ENCODE data around the gene CDH16. TPM values are rescaled to one million over a fixed set of nuclear protein-coding genes. Genes with fewer than 3 reads are reported as not detected.
A peak's percentile ranks its signal among the peaks of the same experiment; 100 is the strongest.

The CDH16 gene
- total and polyA plus RNA-seq, 7 donors, result 0.53 to 3.3 (median 0.75) TPM; not detected in 2

GRCh38 chr16:66903544-66904427 lies 14.9 kb downstream of the CDH16 start:
- H3K4me1 ChIP-seq, result peaks cover 55% of the 10 kb centered on the region
- 57 to 66% (median 60%) methylated on average over 11 of the region's 11 CpGs for WGBS, 3 donors
- TF ChIP-seq CTCF (IDR thresholded peaks at IDR 0.05), result no peak
- ATAC-seq (peak in 2 of 4 donors; percentile 7 to 12), DNase-seq (peak in 1 of 2 donors; percentile 47)
- no peaks in the 10 kb centered on the region for H3K27me3 ChIP-seq (ENCODE audit: insufficient read depth in 3 of 3, low read length in 2 of 3)
- intact Hi-C loops (cut with DNase I), result loop anchor here in 1 of 2 donors (2.0 kb wide), 1 partner anchor 15 kb away; the partner anchor contains the start of gene CDH16
- no peaks in the 10 kb centered on the region for H3K9me3 ChIP-seq
- H3K4me3 ChIP-seq, result no peak overlapping the region
- peak overlapping the region; percentile 89 for H3K27ac ChIP-seq
- H3K36me3 ChIP-seq (ENCODE audit: insufficient read depth in 1 of 2, low read depth in 1 of 2), result no peaks in the 10 kb centered on the region

- intact Hi-C loops (cut with DNase I), result loop anchor here in 1 of 2 donors (2.0 kb wide), 1 partner anchor 16 kb away; the partner anchor contains the start of gene CDH16
- H3K36me3 ChIP-seq (ENCODE audit: insufficient read depth in 1 of 2, low read depth in 1 of 2), result no peaks in the 10 kb centered on the region
- peaks cover 60% of the 10 kb centered on the region for H3K4me1 ChIP-seq
- TF ChIP-seq CTCF (IDR thresholded peaks at IDR 0.05), result no peak
- DNase-seq (peak in 1 of 2 donors; percentile 49), ATAC-seq (peak in 2 of 4 donors; percentile 5 to 20)
- no peak overlapping the region for H3K4me3 ChIP-seq
- no peaks in the 10 kb centered on the region for H3K27me3 ChIP-seq (ENCODE audit: insufficient read depth in 3 of 3, low read length in 2 of 3)
- WGBS, 3 donors, result 23 to 28% (median 26%) methylated on average over 14 of the region's 14 CpGs
- peak overlapping the region; percentile 89 for H3K27ac ChIP-seq
- no peaks in the 10 kb centered on the region for H3K9me3 ChIP-seq
These were observed 15.8 kb downstream of the CDH16 start for GRCh38 chr16:66902648-66903543.

- intact Hi-C loops (cut with DNase I), result loop anchor here in 1 of 2 donors (2.0 kb wide), 2 partner anchors 17 to 25 kb away; partner anchors contain the start of gene CDH16
- peaks cover 60% of the 10 kb centered on the region for H3K4me1 ChIP-seq
- DNase-seq (peak; percentile 71 to 78), ATAC-seq (peak; percentile 35 to 69 (median 59))
- H3K27ac ChIP-seq, result peak overlapping the region; percentile 89
- 40 to 50% (median 42%) methylated on average over 10 of the region's 10 CpGs for WGBS, 3 donors
- no peak for TF ChIP-seq CTCF (IDR thresholded peaks at IDR 0.05)
- no peaks in the 10 kb centered on the region for H3K36me3 ChIP-seq (ENCODE audit: insufficient read depth in 1 of 2, low read depth in 1 of 2)
- no peaks in the 10 kb centered on the region for H3K9me3 ChIP-seq
- H3K4me3 ChIP-seq, result no peak overlapping the region
- H3K27me3 ChIP-seq (ENCODE audit: insufficient read depth in 3 of 3, low read length in 2 of 3), result no peaks in the 10 kb centered on the region
These were observed 17.1 kb downstream of the CDH16 start for GRCh38 chr16:66901626-66902025.

GRCh38 chr16:66900721-66901441 lies 17.8 kb downstream of the CDH16 start:
- ATAC-seq, result peak; percentile 67 to 71 (median 68)

More at GRCh38 chr16:66900721-66901441, 17.8 kb downstream of the CDH16 start:
- H3K27me3 ChIP-seq (ENCODE audit: insufficient read depth in 3 of 3, low read length in 2 of 3), result no peaks in the 10 kb centered on the region
- H3K4me3 ChIP-seq, result no peak overlapping the region
- no peak for TF ChIP-seq CTCF (IDR thresholded peaks at IDR 0.05)
- peak overlapping the region; percentile 89 for H3K27ac ChIP-seq
- H3K9me3 ChIP-seq, result no peaks in the 10 kb centered on the region
- 16 to 26% (median 18%) methylated on average over 7 of the region's 7 CpGs for WGBS, 3 donors
- DNase-seq, result peak; percentile 66 to 76
- H3K4me1 ChIP-seq, result peaks cover 60% of the 10 kb centered on the region
- no peaks in the 10 kb centered on the region for H3K36me3 ChIP-seq (ENCODE audit: insufficient read depth in 1 of 2, low read depth in 1 of 2)
- intact Hi-C loops (cut with DNase I), result loop anchor here in 1 of 2 donors (2.0 kb wide), 1 partner anchor 26 kb away; no protein-coding TSS in a partner anchor

Data from psoas muscle (tissue), 8 donors.